ENCODE results near the gene OLFML2B.

DNA sequence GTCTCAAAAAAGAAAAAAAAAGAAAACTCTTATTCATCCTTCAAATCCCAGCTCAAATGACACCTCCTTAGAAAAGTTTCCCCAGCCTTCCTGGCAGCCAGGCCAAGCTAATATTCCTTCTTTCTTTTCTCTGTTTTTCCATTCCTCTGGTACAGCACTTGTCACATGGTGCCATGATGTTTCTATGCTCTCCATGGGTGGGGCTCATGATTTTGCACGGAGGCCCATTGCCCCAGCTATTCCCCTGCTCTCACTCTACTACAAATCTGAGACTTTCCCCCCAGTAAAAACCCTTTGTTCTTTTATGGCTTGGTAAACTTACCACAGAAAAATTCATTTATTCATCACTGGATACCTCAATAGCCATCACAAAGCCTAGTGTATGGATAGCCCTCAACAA lies 26.5 kb downstream of the OLFML2B start:
- TF ChIP-seq, protein P1, sequence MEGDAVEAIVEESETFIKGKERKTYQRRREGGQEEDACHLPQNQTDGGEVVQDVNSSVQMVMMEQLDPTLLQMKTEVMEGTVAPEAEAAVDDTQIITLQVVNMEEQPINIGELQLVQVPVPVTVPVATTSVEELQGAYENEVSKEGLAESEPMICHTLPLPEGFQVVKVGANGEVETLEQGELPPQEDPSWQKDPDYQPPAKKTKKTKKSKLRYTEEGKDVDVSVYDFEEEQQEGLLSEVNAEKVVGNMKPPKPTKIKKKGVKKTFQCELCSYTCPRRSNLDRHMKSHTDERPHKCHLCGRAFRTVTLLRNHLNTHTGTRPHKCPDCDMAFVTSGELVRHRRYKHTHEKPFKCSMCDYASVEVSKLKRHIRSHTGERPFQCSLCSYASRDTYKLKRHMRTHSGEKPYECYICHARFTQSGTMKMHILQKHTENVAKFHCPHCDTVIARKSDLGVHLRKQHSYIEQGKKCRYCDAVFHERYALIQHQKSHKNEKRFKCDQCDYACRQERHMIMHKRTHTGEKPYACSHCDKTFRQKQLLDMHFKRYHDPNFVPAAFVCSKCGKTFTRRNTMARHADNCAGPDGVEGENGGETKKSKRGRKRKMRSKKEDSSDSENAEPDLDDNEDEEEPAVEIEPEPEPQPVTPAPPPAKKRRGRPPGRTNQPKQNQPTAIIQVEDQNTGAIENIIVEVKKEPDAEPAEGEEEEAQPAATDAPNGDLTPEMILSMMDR (IDR thresholded peaks at IDR 0.05), result no peak
- no peak for TF ChIP-seq POLR2A (IDR thresholded peaks at IDR 0.05)

Measured in uterus (tissue), 2 donors.